Adrenal gland (tissue), 12 donors: ENCODE data around the gene CHAC1. TPM values are rescaled to one million over a fixed set of nuclear protein-coding genes. Genes with fewer than 3 reads are reported as not detected.

Source experiments
- DNase-seq, 7 donors: peaks; one replicate each; pipeline ENCODE4 v3.0.0-alpha.2; 2019 to 2020
- H3K27ac ChIP-seq, 5 donors: fragments of 200-600 bp; sonication (generic) in 4 of 5; 1 replicate in 3 of 5; 2 replicates in 2 of 5; pipeline versions ENCODE4 v1.5.1 to v1.8.0; 2016 to 2020; ENCODE audit warnings: mild to moderate bottlenecking in 1 of 5
- H3K27me3 ChIP-seq: fragments of 200-600 bp; 2 replicates; pipeline ENCODE4 v1.8.0; 2021
- H3K36me3 ChIP-seq, 2 donors: fragments of 200-600 bp; replicated peaks in 1 of 2; 1 replicate in 1 of 2; 2 replicates in 1 of 2; pipeline versions ENCODE4 v1.5.1 to v1.8.0; 2018 to 2022
- H3K4me1 ChIP-seq, 2 donors: fragments of 200-600 bp; replicated peaks in 1 of 2; 1 replicate in 1 of 2; 2 replicates in 1 of 2; pipeline versions ENCODE4 v1.5.1 to v1.8.0; 2018 to 2021
- H3K4me3 ChIP-seq, 4 donors: fragments of 200-600 bp; sonication (generic) in 3 of 4; one replicate each; pipeline ENCODE4 v1.5.1; 2016 to 2018
- H3K9me3 ChIP-seq, 3 donors: fragments of 200-600 bp; sonication (generic) in 1 of 3; replicated peaks in 1 of 3; 1 replicate in 2 of 3; 2 replicates in 1 of 3; pipeline versions ENCODE4 v1.5.1 to v1.8.0; 2016 to 2021
- CTCF ChIP-seq, 6 experiments: fragments of 450-650 bp in 4 of 6; fragments of 200-600 bp in 2 of 6; sonication (generic) in 1 of 6; IDR thresholded peaks; 1 replicate in 5 of 6; 2 replicates in 1 of 6; pipeline versions ENCODE4 v1.5.1 to v1.8.0; 2016 to 2021; ENCODE audit warnings: antibody characterized with exemption in 6 of 6, mild to moderate bottlenecking in 2 of 6, moderate library complexity in 1 of 6
- POLR2A ChIP-seq, 2 donors: fragments of 450-650 bp; IDR thresholded peaks; one replicate each; pipeline ENCODE4 v1.6.1; 2017; ENCODE audit warnings: antibody characterized with exemption in 2 of 2, mild to moderate bottlenecking in 2 of 2, moderate library complexity in 1 of 2
- WGBS, 4 donors: extraction: QIAGEN DNeasy Blood & Tissue Kit in 2 of 4; methylation state at CpG; one replicate each; pipeline versions ENCODE4 v1.1.5 to v1.1.7; 2013 to 2017; 5-methylcytosine and 5-hydroxymethylcytosine counted together
- intact Hi-C, 2 donors: fragments of 100-400 bp; cut with DNase I; formaldehyde crosslinking; loops; one replicate each; pipeline versions ENCODE4 v1.14.1 to v1.15.0; 2022 to 2023
- polyA plus RNA-seq, 3 donors: library from polyadenylated mRNA; stranded (reverse); fragments of 200-250 nt in 2 of 3; fragments of 350-450 nt in 1 of 3; fragmentation: Illumina TruSeq in 1 of 3; extraction: RNeasy Lipid Tissue Mini Kit (QIAGEN cat#74804) in 1 of 3; gene quantifications; one replicate each; pipeline ENCODE4 v1.2.3, GENCODE V29; 2013 to 2014
- total RNA-seq, 9 donors: library from RNA; depleted of rRNA in 4 of 9; stranded (reverse); fragments of >200 nt in 4 of 9; fragments of 120-200 nt in 1 of 9; fragmentation: NEBNext Ultra II Directional in 1 of 9; extraction: Animal tissue kit (Norgen Biotek cat#: 25700) in 1 of 9; gene quantifications; one replicate each; pipeline versions ENCODE4 v1.1.0 to v1.2.4, GENCODE V29; 2013 to 2023
- donor health status: healthy with polysubstance abuse.
- donor health status: Bipolar disorder and iron deficiency.
- donor health status: DM: yes; HTN: yes; CAD: no.
- donor health status: DM: no; HTN: no; CAD: no.
- donor health status: DM: no; HTN: no; CAD: no.
- donor health status: DM: yes; HTN: yes; CAD: no.

CHAC1 gene
- total and polyA plus RNA-seq, 12 donors = 0.24 to 2.4 (median 1.1) TPM; not detected in 1

GRCh38 chr15:40991355-40991754 is 38.1 kb downstream of the CHAC1 start:
- H3K4me3 ChIP-seq = no peak overlapping the region
- H3K27me3 ChIP-seq = no peaks in the 10 kb centered on the region
- H3K36me3 ChIP-seq = peaks cover 0 to 41% of the 10 kb centered on the region in 2 donors
- H3K27ac ChIP-seq = no peak overlapping the region
- no peaks in the 10 kb centered on the region for H3K9me3 ChIP-seq
- intact Hi-C loops = no loop called here
- TF ChIP-seq CTCF (IDR thresholded peaks at IDR 0.05) (no peak), POLR2A (IDR thresholded peaks at IDR 0.05) (no peak)
- H3K4me1 ChIP-seq = peaks cover 5 to 10% of the 10 kb centered on the region in 2 donors
- 96 to 98% (median 97%) methylated on average over 3 of the region's 3 CpGs for WGBS, 4 donors
- no peak for DNase-seq

GRCh38 chr15:40992241-40992741 is 39.0 kb downstream of the CHAC1 start:
- H3K36me3 ChIP-seq = peaks cover 0 to 41% of the 10 kb centered on the region in 2 donors
- no peak for DNase-seq
- peaks cover 5 to 10% of the 10 kb centered on the region in 2 donors for H3K4me1 ChIP-seq
- WGBS, 4 donors = 15 to 37% (median 26%) methylated on average over 1 of the region's 1 CpG
- intact Hi-C loops = no loop called here
- no peaks in the 10 kb centered on the region for H3K27me3 ChIP-seq
- TF ChIP-seq POLR2A (IDR thresholded peaks at IDR 0.05) (no peak), CTCF (IDR thresholded peaks at IDR 0.05) (no peak)
- no peaks in the 10 kb centered on the region for H3K9me3 ChIP-seq
- no peak overlapping the region for H3K27ac ChIP-seq
- no peak overlapping the region for H3K4me3 ChIP-seq

GRCh38 chr15:40992825-40993224 is 39.6 kb downstream of the CHAC1 start:
- H3K27me3 ChIP-seq = no peaks in the 10 kb centered on the region
- no peak overlapping the region for H3K4me3 ChIP-seq
- 88 to 93% (median 91%) methylated on average over 5 of the region's 5 CpGs for WGBS, 4 donors
- no peak overlapping the region for H3K27ac ChIP-seq
- peaks cover 0 to 39% of the 10 kb centered on the region in 2 donors for H3K36me3 ChIP-seq
- no peaks in the 10 kb centered on the region for H3K9me3 ChIP-seq
- no peak for DNase-seq
- intact Hi-C loops = no loop called here
- TF ChIP-seq CTCF (IDR thresholded peaks at IDR 0.05) (no peak), POLR2A (IDR thresholded peaks at IDR 0.05) (no peak)
- peaks cover 5 to 10% of the 10 kb centered on the region in 2 donors for H3K4me1 ChIP-seq

- Histone ChIP-seq H3K4me3 (no peak overlapping the region), H3K27me3 (no peaks in the 10 kb centered on the region), H3K36me3 (peaks cover 0 to 43% of the 10 kb centered on the region in 2 donors), H3K4me1 (peaks cover 5 to 10% of the 10 kb centered on the region in 2 donors), H3K27ac (no peak overlapping the region), H3K9me3 (no peaks in the 10 kb centered on the region)
- TF ChIP-seq CTCF (IDR thresholded peaks at IDR 0.05) (no peak), POLR2A (IDR thresholded peaks at IDR 0.05) (no peak)
- 94 to 96% (median 96%) methylated on average over 3 of the region's 3 CpGs for WGBS, 4 donors
- DNase-seq = no peak
- intact Hi-C loops = no loop called here
Observed at GRCh38 chr15:40995656-40996055, 42.4 kb downstream of the CHAC1 start.
